ENCODE data around the gene RGS3.

Gene RGS3

DNA sequence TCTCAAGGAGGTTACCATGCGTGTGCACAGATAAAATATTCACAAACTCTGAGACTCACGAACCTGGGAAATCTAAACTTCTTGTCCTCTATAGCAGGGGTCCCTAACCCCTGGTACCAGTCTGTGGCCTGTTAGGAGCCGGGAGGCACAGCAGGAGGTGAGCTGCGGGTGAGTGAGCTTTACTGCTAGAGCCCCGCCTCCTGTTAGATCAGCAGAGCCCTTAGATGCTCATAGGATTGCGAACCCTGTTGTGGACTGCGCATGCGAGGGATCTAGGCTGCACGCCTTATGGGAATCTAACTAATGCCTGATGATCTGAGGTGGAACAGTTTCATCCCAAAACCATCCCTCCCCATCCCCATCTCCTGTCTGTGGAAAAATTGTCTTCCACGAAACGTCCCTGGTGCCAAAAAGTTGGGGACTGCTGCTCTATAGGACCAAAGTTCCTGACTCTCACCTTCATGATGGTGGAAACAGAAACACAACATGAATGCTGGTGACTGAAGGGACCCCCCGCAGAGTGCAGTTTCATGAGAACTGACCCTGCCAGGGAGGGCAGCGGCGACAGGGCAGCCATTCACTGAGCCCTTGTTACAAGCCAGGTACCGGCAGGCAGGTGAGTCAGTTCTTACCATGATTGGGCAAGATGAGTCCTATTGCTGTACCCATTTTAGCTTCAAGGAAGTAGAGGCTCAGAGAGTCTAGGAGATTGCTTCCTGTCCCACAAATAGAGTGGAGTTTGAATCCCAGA is 181.9 kb downstream of the RGS3 start:
- DNase-seq: no peak

DNA sequence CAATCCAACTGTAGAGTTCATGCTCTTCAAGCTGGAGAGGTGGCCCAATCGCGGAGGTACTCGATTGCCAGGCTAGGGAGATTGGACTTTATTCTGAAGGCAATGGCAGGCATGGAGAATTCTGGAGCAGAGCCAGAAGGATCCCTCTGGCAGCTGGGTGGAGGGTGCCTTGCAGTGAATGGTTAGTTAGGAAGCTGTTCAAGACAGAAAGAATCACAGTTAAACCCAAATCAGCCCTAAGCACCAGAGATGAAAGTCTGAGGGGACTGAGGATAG is 182.4 kb downstream of the RGS3 start:
- no peak for DNase-seq

DNA sequence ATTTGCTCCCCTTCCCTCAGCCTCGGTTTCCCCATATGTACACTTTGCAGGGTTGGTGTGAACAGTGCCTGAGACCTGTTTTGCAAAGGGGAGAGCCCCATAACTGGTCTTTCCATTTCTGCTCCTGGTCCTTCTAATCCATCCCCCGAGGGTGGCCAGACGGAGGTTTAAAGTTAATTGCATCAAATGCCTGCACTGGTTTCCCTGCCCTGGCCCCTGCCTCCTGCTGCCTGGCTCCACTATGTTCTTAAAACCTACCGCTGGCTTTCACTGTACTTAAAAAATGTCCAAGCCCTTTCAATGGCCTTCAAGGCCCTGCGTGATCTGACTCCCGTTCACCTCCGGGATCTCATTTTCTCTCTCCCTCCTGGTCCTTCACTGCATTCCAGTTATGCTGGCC is 183.0 kb downstream of the RGS3 start:
- no peak for DNase-seq
